ENCODE measurements around the gene TNIP2.
"Not testable (repeated sequence)": the region's sequence is repeated elsewhere in the genome, so short reads cannot be mapped to it uniquely, and the experiment has no call there.

Gene TNIP2

DNA sequence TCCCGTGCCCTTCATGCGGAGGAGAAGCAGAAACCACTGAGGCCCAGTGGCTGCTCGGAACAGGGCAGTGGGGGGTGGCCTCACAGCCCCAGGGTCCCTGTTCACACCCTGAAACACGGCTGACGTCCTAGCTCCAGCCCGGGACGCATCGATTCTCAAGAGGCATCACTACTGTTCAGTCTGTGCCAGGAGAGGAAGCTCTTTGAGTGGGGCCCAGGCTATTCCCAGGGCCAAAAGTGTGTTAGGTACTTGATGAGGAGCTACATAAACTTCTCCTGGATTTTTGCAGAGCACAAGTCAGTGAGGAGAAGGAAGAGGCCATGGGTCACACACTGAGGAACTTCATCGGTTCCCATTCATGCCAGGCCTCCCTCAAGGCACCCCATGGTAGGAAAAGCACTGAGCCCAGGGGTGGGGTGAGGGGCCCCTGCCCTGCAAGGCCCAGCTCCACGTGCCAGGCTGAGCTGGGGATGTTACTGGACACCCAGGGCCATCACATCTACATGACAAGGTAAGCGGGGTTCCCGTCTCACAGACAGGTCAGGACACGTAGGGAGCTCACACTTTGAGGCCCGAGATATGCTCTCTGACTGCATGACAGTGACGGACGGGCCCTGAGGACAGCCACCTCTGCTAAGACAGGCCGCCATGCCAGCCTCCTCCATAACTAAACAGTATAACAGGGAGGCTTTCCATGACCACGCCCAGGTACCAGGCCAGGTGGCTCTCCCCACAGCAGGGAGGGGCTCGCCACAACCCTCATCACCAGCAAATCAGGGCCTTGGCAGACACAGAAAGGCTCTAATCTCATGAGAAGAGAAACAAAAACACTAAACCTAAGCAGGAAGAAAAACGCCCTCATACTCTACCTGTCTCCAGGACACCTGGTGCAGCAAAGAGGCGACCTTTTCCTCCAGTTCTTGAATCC lies 12.4 kb downstream of the TNIP2 start:
- no peak for DNase-seq

DNA sequence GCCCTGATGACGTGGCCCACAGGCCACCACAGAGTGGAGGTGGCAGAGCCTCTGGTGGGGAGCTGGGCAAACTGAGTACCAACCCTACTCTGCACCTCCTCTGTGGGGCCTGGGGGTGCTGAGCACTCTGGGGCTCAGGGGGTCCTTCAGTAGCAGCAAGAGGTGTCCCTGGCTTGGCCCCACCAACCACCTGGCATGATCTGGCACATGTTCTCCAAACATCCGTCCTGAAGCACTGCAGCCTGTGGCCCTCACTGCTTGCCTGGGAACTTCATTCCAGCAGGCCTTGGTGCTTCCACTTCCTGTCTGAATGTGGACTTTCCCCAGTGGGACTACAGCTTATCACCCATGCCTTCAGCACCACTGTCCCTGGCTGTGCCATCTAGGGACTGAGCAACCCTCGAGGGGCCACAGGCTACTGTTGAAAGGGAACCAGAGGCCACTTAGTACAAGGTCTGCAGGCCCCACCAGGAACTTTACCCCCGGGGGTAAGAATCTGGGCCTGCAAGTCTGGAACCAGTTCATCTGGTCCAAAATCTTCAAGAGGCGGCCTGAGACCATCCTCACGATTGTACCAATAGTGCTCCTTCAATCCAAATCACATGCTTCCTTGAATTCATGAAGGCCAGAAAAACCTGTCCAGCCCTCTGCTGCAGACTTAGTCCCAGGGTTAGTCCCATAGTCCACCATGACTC lies 13.2 kb downstream of the TNIP2 start:
- no peak for DNase-seq

DNA sequence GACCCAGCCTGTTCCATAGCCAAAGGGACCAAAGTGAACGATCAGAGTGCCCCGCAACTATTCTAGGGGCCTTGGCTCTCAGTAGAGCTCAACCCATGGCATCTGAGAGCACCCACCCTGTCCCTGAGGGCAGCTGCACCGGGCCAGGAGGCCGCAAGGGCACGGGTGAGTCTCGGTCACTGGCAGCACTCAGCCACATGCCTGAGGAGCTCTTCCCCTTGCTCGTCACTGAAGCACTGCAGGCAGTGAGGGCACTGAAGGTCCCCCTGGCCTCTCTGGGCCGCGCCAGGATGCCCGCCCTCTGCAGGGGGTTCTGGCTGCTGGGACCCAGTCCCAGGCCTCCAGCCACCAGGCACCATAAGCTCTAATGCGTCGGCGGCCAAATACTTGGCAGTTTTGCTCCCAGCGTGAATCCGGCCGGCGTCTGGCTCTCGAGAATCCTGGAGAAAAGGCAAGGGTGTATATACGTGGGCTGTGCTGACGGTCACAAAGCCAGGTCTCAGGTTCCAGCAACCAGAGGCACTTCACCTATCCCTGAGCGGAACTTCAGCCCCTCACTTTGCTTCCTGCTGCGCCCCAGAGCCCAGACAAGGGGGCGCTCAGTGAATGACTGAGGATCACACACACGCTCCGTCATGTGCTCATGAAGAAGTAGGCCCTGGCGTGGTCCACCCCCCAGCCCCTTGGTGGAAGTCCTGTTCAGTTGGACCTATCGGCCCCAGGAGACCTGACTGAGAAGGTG lies 13.9 kb downstream of the TNIP2 start:
- no peak for DNase-seq

DNA sequence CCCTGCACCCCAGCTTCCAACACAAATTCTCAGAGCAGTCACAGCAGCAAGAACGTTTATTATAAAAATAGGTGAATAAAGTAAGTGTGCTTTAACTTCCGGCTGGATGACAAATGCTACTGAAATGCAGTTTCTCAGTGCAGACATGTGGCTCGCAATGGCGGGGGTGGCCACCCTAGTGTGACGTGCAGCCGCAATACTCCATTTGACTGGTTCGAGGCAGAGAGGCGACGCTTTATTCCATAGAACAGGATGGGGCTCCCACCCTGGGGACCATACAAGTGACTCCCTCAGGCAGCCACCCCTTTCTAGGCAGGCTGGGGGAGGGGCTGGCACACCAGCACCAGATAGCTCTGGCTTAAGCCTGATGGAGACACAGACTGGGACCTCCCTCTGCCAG lies 14.5 kb downstream of the TNIP2 start:
- DNase-seq: no peak

DNA sequence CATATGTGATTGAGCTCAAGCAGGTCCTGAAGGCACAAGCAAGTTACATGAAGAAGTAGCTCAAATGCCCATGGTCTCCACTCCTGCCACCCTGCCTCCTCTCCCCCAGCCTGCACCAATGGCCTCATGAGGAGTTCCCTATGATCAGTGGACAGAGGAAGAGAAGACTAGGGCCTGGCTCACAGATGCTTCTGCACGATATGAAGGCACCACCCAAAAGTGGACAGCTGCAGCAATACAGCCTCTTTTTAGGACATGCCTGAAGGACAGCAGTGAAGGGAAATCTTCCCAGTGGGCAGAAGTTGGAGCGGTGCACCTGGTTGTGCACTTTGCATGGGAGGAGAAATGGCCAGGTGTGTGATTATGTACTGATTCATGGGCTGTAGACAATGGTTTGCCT lies 17.8 kb downstream of the TNIP2 start:
- DNase-seq: not testable (repeated sequence)

DNA sequence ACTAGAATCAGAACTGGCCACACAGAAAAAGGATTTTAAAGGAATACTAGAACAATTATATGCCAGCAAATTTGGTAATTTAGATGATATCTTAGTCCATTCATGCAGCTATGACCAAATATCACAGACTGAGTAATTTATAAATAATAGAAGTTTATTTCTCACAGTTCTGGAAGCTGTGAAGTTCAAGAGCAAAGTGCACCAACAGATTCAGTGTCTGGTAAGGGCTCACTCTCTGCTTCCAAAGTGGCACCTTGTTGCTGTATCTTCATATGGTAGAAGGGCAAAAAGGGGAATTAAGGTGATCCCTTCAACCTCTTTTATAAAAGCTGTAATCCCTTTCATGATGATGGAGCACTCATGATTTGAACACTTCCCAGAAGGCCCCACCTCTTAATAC lies 20.3 kb downstream of the TNIP2 start:
- no peak for DNase-seq

DNA sequence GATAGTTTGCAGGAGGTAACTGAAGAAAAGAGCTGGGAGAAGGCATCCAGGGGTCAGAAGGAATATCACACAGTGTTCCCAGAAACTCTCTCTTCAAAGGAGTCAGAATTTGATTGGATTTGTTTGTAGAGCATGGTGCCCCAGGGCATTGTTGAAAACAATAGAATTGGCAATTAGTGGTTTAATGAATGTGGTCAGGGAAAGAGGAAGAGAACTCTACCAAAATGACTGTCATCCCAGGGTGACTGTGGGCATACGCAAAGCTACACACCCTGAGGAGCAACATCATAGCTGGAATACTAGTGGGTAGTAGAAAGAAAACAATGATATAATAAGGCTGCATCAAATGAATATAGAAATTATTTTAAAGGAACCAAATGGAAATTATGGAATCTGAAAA lies 21.5 kb downstream of the TNIP2 start:
- DNase-seq: no peak

DNA sequence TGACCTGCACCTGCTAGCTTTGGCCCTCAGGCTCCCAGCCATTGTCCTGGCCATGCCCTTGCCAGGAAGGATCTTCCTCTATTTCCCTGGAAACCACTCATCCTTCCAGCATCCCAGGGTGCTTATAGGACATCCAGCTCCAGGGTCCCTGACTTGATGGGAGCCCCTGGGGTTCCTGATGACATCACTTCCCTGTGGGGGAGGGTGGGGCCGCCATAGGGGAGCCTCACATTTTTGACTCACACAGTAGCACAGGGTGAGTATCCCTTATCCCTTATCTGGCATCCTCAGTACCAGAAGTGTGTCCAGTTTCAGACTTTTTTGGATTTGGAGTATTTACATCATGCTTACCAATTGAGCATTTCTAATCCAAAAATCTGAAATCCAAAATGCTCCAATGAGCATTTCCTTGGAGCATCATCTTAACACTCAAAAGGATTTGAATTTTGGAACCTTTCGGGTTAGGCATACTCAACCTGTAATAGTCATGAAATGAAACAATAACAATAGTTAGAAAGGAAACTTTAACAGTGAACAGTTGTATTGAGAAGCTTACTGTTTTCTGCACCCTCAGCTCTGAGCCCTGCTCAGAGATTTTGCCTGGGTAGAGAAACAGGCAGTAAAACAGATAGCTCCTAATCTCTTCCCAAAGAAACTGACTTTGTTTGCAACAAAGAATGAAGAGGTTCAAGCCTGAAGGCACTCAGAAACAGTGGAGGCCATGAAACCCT lies 22.1 kb downstream of the TNIP2 start:
- no peak for DNase-seq

DNA sequence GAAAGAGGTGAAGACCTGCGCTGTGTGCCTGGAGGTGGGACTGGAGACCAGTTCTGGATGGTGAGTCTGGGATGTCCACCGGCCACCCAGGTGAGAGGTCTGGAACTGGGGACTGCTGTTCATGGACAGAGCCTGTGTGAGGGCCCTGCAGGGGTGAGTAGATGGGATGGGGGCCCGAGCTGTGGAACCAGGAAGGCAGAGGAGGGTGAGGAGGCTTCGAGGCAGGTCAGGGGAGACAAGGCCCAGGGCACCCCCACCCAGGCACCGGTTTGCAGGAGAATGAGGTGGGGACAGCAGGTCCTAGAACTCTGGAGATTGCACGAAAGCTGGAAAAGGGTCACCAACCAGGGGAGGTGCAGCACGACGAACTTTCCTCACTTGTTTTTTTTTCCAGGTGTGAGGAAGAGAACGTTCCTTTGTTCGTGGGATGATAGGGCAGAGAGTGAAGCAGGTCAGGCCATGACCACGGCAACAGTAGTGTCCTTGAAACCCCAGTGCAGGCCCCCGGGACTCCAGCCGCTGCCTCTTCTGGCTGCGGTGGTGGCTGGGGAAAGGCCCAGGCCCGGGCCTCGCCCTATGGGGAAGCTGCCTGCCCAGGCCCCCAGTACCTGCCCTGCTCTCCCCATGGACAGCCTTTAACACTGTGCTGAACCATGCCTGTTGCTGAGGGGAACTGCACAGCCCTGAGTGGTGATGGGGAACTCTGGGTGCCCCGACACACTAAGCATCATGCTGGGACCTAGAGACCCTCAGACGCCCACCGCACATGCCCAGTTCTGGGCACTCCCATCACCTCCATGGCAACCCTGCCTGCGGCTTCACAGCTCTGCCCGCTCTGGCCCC lies 22.9 kb downstream of the TNIP2 start:
- DNase-seq: no peak

DNA sequence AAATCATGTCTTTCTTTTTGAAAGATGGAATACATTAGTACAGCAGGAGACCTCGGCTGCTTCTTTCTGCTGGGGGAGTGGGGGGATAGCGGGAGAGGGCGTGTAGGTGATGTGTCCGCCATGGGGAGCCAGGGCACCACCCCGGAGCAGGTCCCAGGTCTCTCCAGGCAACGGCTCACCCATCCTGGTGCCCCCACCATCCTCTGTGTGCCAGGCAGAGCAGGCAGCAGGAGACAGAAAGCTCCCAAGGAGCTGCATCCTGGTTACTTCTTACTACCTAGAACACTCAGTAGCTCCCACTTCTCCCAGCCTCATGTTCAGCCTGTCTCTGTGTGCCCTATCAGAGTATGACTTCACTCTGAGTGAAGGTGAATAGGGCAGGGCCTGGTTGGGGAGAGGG lies 23.6 kb downstream of the TNIP2 start:
- DNase-seq: no peak

DNA sequence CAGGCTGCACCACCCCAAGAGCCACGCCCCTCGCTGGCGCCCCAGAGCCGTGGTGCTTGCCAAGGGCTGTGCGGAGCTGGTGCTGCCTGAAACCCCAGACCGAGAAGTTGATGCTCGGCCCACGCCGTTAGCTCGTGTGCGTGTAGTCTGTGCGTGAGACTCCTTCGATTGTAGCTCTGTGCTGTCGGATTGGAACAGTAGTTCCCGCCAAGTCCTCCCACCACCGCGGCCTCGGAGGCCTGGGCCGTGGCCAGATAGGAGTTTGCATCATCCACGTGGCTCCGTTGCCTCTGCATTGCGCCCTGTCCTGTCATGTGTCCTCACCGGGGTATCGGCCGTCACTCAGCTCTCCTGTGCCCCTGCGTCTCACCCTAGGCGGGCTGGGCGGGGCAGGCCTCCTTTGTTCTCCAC lies 24.2 kb downstream of the TNIP2 start:
- DNase-seq: no peak

DNA sequence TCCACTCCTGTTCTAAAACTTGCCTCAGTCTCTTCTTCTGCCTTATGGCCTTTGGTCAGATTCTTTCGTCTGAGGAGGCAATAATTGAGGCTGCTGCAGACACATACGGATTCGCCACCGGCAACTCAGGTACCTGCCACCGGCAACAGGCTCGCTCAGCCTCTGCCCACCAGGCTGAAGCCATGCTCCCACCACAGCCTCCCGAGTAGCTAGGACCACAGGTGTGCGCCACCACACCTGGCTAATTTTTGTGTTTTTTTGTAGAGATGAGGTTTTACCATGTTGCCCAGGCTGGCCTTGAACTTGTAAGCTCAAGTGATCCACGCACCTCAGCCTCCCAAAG lies 26.6 kb downstream of the TNIP2 start:
- DNase-seq: no peak

DNA sequence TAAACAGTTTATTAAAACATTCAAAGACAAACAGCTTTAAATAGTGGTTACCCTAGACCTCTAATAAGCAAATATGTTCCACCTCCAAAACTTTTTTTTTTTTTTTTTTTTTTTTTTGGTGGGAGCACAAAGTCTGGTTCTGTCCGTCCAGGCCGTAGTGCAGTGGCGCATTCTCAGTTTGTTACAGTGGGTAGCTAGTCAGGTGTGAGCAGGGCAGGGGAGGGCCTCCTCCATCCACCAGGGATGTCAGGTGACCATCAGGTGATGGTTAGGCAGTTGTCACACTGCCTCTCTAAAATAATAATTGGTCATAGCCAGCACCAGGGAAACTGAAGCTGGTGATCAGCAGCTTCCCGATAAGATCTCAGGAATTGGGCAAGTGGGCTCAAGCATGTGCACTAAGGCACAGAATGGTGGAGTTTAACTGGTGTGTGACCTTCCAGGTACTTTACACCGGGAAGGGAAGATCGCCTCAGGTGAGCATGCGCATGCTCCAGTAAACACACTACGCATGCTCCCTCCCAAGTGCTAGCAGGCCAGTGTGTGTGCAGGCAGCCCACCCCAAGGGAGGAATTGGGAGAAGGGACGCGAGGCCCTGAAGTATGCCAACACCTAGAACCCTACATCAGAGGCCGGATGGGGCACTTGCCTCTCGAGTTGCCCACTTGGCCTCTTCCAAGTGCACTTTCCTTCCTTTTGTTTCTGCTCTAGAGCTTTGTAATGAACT lies 27.2 kb downstream of the TNIP2 start:
- DNase-seq: no peak

DNA sequence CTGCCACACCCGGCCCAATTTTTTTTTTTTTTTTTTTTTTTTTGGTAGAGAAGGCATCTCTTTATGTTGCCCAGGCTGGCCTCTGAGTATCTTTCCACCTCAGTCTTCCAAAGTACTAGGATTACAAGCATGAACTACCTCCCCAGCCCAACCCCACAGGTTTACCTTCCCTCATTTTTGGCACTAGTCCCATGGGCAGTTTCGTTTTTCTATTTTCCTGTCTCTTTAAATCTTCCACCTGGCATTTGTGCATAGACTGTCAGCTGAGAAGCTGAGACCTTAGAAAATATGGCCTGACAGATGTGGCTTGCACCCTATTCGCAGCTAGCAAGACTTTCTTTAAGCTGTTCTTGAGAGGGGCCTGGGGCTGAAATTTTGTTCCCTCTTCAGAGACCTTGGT lies 27.9 kb downstream of the TNIP2 start:
- no peak for DNase-seq

DNA sequence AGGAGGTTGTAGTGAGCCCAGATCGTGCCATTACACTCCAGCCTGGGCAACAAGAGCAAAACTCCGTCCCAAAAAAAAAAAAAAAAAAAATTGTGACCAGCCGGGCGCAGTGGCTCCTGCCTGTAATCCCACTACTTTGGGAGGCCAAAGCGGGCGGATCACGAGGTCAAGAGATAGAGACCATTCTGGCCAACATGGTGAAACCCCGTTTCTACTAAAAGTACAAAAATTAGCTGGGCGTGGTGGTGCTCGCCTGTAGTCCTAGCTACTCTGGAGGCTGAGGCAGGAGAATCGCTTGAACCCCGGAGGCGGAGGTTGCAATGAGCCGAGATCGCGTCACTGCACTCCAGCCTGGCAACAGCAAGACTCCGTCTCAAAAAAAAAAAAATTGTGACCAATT lies 29.3 kb downstream of the TNIP2 start:
- not testable (repeated sequence) for DNase-seq

DNA sequence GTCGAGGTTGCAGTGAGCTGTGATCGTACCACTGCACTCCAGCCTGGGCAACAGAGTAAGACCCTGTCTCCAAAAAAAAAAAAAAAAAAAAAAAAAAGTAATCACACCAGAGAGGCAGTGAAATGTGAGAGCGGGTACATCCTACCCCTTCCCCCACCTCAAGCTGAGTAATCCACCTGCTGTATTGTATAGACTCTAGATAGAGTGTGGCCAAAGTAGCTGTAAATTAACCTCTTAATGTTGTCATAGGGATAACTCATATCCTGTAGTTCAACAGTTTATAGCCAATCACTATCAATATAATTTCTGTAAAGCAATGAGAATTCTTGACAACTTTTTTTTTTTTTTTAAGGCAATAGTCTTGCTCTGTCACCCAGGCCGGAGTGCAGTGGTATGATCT lies 30.8 kb downstream of the TNIP2 start:
- DNase-seq: no peak

DNA sequence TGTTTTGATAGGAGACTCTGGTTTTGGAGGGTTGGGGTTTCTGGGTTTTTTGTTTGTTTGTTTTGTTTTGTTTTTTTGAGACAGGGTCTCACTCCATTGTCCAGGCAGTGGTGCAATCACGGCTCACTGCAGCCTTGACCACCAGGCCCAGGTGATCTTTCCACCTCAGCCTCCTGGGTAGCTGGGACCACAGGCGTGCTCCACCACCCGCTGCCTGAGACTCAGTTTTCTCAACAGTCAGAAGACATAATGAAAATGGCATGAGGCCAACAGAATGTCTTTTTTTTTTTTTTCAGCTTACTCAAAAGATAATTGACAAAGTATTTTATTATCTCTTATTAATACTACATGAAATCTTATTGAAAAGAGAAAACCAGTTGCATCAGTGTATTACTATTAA lies 32.4 kb downstream of the TNIP2 start:
- DNase-seq: no peak

DNA sequence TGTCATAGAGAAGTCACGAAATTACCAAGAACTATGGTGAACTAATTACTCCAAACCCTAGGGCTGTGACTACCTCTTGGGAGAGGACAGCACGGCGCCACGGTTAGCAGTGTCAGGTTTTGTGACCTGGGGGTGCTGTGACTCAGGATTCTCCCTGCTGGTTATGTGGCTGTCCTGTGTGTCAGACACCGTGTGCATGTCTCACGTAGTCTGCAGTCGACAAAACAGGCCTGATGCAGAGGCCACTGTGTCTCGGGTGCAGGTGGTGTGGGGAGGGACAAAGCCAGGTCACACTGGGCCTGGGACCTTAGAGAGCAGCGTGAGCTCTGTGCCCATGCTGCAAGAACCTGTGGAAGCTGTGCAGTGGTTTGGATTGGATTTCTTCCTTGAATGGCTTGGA lies 34.1 kb downstream of the TNIP2 start:
- DNase-seq: no peak

DNA sequence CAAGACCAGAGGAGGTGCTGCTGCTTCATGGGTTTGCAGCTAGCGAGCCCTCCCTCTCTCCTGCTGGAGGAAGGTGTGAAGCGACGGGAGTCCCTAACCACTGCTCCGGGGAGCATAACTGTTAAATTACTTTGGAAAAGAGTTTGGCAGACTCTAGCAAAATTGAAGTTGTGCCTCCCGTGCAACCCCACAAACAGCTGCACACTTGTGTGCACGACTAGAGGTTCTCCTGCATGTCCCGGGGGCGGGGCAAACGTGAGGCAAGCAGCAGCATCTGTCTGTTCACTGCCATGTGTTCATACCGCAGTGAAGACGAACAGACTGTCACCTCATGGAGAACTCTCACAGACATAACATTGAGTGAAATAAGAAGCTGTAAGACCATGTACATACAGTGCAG lies 34.5 kb downstream of the TNIP2 start:
- DNase-seq: no peak

DNA sequence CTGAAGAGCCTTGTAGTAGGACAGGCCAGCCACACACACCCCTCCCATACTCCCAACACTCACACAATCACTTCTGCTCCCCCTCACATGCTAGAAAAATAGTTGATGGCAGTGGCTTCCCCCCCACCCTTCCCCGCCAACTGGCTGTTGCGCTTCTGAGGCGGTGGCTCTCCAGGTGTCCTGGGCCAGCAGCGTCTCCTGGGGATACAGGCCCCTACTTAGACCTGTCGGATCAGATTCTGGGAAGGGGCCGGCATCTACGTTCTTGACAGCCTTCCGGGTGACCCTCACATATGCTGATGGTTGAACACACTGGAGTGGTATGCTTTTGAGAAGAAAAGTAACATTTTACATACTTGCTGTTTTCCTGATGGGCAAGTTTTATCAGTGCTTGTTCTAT lies 39.9 kb downstream of the TNIP2 start:
- no peak for DNase-seq

DNA sequence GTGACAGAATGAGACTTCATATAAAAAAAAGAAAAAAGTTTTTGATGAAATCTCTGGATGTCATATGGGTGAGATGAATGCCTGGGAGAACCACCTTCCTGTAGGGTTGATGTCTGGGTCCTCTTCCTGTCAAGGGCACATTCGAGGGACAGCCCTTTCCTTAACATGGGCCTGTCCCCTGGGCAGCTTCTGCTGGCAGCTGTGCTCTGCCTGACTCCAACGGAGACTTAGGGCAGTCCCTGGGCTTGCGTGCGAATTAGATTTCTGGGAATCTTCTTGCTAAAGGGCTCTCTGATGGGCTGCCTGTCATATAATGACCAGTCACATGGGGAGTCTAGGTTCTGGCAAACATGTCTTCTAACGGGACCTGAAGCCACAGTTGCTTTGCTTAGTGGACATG lies 40.7 kb downstream of the TNIP2 start:
- DNase-seq: no peak

DNA sequence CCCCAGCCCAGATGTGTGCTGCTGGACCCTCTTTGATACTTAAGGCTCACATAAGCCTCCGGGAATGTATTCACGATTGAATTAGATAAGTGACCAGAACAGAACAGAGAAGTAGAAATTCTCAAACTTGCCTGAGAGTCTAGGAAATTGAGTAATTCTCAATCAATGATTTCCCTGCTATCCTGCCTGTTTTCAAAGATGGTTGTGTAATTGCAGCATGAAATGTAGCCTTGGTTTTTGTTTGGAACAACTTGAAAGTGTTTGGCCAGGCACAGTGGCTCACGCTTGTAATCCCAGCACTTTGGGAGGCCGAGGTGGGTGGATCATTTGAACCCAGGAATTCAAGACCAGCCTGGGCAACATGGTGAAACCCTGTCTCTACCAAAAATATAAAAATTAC lies 41.2 kb downstream of the TNIP2 start:
- no peak for DNase-seq
